COLO829 (cell line): ENCODE results near the gene MARF1.
"Not testable (repeated sequence)": the region's sequence is repeated elsewhere in the genome, so short reads cannot be mapped to it uniquely, and the experiment has no call there.

Experiments
- DNase-seq: peaks from one replicate; pipeline ENCODE4 v3.0.0; 2012; ENCODE audit warnings: low spot score

MARF1 gene

DNA sequence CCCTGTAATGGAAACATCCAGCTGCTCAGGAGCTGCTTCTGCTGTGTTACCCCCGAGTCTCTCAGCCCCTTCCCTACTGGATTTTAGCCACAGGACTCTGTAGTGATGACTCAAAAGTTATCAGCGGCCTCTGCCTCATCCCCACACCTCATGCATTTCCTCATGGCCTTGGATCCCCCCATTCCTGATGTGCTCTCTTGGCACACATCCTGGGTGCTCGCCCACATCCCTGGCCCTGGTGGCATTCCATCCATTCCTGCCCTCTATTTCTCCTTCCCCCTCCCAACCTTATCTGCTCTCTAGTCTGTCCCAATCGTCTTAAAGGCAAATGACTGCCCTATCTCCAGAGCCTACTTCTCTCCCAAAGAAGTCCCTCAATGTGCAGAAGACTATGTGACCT lies 24.6 kb downstream of the MARF1 start:
- DNase-seq = no peak

DNA sequence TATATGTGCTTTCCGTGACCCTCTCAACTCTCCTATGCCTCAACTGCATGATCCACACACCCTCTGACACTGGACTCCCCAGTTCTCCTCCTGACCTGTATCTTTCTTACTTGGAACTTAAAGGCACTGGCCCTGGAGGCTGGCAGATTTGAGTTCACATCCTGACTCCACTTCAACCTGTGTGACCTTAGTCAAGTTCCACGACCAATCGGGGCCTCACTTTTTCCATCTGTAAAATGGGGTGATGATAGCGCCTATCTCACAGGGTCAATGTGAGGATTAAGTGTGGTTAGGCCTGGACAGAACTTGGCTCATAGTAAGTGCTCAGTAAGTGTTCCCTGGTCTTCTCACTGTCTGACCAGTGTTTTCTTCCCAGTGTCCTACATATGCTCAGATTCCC lies 25.1 kb downstream of the MARF1 start:
- no peak for DNase-seq

DNA sequence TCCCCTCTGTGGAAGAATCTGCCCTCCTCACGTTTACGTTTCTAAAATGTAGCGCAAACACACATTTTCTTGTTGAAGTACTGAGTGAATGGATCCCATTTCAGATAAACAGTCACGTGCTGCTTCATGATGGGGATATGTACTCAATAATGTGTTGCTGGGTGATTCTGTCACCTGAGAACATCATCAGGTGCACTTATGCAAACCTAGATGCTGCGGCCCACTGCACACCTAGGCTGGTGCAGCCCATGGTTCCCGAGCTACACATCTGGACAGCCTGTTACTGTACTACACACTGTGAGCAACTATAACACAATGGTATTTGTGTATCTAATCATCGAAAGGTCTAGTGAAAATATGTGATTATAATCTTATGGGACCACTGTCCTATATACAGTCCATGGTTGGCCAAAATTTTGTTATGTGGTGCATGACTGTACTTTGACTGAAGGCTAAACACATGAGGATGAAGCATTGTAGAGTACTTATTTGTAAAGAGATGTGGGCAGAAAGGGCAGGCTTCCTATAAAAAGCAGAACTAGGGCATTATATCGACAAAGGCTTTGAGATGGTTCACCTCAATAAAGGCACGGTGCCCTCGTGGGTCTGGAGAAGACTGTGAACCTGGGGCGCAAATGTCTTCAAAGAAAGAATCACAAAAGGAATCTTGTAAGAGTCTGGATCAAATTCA lies 26.3 kb downstream of the MARF1 start:
- DNase-seq = no peak

DNA sequence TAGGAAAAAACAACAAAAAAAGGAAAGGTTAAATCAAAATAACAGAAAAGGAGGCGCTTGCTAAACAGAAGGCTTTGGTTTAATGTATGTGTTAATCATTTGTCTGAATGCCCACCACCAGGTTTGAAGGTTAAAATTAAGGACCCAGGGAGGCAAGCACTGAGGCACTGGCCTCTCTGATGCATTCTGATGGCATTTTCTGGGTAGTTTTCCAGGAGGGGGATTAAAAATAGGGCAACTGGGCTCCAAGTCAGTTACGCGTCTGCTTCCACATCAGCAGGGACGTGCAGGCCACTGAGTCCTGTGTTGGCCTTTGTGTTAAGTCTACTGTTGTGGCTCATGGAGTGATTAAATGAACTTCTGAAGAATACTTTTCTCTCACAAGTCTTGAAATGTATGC lies 26.9 kb downstream of the MARF1 start:
- no peak for DNase-seq

DNA sequence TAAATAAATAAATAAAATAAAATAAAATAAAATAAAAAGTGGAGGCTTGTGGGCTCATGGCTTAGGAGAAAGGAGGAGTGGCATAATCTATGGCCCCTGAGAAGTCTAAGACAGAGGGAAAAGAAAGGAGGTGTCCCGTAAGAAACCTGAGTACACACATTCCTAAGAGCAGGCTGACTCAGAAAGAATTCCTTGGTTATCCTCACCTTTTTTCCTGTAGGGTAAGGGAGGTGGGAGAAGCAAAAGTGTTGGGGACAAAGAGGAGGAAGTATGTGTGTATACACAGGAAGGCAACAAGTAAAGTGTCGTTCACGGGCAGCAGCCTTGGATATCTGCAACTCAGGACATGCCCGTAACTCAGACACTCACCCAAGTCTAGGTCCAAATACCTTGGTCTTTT lies 29.3 kb downstream of the MARF1 start:
- no peak for DNase-seq

DNA sequence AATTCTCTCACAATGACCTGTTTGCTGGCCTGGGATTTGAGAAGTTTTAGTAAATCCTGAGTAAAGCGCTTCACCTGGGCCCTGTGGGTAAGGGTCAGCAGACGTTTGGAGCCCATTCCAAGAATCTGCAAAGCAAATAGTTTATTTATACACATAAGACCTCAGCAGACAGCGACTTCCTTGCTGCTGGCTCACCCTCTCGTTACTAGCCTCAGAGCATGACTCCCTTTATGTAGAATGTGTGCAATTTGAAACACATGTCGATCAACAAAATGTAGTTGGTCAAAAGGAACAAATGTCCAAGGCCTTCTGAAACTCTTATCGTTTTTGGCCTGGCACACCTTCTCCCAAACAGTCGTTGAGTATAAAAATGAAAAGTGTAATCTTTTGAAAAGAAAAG lies 31.3 kb downstream of the MARF1 start:
- DNase-seq = no peak

DNA sequence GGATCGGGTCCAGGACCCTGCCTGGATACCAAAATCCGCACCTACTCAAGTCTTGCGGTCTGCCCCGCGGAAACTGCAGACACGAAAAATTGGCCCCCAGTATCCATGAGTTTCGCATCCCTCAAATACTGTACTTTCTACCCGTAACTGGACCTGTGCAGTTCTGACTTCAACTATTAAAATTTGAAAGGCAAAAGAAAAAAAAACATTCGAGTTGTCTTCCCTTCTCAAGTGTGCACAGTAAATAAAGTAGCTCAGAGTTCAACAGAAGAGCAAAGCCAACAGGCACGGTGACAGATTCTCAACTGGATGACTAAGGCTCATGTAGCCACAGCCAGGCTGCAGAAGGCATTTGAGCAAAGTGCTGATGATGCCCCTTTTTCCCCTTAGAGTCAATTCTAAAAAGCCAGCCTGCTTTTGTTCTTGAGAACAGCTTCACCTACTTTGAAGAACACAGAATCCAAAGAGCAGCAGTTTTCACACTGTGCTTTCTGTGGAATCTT lies 32.5 kb downstream of the MARF1 start:
- DNase-seq = no peak

DNA sequence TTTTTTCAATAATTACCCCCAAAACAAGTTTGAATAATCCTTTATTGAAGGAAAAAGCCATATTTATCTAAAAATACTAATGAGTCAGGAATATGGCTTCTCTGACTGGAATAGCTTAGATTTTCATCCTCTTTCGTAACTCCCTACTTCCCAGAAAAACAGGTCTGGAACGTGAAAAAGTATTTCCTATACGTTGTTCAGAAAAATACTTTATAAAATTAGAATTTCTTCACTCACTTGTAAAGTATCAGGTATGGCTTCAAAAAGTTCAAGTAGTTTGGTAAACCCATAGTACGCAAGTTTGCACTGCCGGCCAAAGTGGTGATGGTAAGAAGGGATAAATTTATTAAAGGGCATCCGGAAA lies 33.7 kb downstream of the MARF1 start:
- no peak for DNase-seq

DNA sequence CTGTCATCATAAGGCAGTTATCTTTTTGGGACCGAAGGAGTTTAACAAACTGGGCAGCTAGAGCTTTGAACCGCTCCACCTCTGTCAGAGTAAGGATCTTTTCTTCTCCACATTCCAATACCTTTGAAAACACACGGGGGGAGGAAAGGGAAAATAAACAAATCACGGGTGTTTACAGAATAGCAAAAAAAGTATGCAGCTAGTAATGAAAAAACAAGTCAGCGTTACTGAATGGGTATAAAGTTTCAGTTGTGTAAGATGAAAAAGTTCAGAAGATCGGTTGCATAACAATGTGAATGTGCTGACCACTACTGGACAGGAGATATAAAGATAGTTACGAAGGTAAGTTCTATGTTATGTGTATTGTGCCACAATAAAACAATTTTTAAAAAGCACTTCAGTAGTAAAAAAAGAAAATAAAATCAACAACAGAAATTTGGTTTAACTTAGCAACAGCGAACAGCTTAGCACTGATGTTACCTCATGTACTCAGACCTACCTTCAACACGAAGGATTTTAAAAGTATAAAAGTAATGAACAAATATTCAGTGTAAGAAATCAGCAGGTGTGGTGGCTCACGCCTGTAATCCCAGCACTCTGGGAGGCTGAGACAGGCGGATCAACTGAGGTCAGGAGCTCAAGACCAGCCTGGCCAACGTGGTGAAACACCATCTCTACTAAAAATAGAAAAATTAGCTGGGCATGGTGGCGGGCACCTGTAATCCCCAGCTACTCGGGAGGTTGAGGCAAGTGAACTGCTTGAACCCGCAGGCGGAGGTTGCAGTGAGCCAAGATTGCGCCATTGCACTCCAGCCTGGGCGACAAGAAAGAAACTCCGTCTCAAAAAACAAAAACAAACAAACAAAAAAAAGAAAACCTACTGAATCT lies 34.3 kb downstream of the MARF1 start:
- no peak for DNase-seq

DNA sequence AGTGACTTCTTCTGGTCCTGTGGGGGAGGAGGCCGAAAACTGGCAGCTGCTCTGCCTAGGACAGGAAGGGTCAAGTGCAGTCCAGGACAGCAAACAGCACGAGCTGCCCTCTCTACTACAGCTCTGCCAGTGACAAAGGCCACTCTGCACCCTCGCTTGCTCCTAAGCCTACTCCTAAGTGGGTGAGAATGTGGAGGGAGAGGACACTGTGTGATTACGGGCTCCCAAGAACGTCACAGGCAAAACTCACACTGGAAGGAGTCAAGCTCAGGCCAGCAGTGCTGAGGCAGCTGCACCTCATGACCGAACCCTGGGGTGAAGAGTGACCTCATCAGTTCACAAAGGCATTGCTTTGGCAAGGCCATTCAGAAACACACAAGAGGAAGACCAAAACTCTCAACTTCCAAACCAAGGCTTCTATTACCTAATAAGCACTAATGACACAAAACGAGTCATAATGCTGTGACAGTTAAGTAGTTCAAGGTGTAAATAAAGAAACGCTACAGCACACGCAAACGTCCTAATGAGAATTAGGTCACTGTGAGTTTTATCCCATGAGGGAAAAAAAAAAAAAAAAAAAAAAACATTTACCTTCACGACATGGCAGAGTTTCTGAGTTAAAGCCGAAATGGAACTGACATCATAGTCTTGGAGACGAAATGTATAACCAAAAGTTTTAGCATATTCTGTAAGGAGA lies 35.1 kb downstream of the MARF1 start:
- no peak for DNase-seq

DNA sequence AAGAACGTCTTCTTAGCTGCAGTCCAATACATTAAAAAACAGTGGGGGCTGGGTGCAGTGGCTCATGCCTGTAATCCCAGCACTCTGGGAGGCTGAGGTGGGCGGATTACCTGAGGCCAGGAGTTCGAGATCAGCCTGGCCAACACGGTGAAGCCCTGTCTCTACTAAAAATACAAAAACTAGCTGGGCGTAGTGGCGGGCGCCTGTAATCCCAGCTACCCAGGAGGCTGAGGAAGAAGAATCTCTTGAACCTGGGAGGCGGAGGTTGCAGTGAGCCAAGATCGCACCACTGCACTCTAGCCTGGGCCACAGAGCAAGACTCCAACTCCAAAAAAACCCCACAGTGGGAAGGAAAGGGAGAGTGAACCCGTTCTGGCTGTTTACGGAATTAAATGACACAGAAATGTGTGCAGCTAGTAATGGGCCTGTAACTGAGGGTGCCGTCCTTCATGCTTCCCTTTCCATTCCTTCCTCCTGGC lies 35.7 kb downstream of the MARF1 start:
- DNase-seq = not testable (repeated sequence)

DNA sequence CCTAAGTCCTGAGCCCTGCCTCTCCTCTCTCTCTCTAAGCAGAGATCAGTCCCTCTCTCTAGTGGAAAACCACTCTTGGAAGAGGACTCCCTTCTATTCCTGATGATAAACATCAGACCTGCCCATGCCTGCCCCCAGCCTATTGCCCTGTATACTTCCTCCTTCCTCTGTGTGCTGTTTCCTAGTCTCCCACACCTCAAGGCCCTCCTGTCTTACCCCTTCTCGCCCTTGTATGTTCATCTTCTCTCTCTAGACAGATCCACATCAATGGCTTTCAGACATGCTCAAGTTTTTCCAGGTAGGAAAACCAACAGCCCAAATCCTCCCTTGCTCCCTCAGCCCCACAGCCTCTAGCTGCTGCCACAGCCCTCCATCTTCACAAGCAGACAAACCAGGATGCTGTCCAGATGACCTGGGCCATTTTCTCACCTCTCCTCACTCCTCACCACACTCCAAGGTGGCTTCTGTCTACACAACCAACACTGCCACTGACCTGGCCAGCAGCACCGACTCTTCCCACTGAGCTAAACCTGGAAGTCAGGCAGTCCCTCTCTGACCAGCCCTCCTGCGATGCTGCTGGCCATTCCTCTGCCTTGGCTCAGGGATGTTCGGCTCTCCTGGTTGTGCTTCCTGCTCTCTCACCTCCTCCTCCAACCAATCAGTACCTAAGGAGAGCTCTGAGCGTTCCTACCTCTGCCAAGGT lies 36.3 kb downstream of the MARF1 start:
- DNase-seq = no peak

DNA sequence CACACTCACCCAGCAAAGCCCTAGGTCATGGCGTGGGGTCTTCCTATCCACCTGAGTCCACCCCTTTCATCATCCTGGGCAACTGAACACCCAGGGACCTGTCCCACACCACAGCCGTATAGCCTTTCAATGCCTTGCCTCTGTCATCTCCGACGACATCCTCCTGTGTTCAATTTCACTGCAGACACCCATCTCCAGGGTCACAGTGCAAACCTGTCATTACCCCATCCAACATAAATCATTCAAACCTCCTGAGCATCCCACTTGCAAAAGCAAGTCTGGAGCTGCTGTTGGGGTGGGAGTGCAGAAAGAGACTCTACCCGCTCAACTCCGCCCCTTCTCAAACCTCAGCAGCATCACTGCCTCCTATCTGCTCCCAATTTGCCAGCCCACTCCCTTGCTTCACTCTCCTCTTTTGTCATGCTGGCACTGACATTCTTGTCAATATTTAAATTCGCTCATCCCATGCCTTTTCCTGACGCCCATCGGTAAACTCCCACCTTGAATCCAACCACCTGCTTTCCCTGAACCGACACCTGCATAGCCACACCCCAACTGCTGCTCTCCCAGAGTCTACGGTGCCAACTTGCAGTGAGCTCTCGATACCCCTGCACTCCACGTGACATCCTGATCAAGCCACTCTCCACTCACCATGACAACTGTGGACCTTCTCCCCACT lies 37.0 kb downstream of the MARF1 start:
- DNase-seq = no peak

DNA sequence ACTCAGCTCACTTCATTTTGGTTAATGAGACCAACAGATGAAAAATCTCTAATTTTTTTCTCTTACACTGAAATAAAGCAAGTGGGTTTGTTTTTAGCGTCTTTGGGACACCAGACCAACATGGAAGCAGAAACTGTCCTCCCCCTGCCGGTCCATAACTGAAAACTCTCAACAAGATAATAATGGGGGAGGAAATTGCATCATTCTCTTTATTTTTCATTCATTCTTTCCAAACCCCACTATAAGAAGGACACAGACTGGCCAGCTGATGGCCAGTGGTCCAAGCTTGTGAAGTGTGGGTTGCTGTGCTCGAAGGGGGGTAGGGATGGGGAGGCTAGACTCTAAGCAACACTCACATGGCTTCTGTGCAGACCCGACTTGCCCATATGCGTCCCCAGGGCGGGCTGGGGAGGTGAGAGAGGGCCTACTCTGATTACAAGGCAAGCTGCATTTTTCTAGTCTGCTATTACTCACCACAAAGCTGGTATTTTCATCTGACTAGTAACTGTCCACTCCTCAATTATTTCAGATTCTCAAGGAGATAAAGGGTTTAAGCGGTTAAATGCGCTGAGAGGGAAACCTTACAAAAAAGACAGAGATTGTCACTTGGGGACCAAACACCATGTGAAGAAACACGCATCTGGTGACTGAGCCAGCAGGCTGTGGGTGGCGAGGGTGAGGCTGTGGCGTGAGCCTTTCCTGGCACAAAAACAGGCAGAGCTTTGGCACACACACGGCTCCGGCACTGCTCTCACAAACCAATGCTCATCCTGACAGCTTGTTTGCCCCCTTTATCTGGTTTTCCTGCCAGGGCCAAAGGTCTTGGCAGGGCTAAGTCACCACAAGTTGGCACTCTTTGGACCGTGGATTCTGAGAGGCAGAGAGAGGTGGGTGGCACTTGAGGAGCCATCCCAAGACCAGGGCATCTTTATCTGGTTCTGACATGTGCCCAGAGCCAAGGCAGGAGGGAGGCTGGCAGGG lies 38.2 kb downstream of the MARF1 start:
- no peak for DNase-seq

DNA sequence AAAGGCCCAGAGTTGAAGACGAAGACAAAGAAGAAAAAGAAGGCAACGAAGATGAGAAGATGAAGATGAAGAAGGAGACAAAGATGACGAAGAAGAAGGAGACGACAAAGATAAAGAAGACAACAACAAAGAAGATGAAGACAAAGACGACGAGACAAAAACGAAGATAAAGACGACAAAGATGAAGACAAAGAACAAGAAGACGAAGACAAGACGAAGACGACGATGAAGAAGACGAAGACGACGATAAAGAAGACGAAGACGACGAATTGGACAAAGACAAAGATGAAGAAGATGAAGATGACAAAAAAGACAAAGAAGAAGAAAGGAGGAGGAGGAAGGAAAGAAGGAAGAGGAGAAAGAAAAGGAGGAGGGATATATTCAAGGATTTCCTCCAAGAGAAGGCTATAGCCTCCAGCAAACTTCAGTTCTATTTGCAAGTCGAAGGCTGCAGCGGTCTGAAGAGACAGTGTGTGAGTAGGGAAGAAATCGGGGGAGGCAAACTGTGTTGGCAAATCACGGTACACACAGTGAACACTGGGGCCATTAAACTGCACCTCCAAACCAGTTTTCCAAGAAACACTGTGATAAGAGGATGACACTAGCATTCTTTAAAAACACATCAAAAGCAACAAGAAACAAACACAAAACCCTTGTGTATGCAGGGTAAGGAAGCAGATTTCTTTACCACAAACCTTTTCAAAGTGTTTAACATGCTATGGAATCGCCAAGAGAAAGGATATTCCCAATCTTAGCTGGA lies 40.5 kb downstream of the MARF1 start:
- no peak for DNase-seq

DNA sequence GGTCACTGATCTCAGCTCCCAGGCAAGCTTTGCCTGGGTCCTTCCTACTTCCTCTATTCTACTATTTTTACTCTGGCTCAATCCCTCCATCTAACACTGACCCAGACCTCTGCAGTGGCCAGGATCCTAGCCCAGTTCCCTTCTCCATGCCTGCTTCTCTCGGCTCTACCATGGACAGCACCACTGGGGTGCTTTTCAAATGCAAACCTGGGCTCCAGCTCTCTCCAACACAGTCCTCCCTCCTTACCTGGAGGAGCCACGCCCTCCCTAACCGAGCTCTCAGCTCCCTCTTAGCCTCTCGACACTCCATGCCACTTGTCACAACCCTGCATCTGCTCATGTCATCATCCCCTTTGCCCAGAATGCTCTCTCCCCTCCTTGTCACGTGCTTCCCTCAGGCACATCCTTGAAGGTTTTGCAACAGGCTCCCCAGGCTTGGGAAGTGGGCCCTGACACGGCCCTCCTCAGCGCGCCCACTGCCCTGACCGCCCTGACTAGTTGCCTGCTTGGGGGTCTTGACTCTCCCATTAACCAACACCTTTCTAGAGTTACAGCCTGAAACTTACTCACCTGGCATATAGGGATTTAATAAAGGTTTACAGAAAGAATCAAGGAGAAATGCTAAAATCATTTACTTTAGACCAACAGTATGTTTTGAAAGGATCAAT lies 41.6 kb downstream of the MARF1 start:
- DNase-seq = no peak

DNA sequence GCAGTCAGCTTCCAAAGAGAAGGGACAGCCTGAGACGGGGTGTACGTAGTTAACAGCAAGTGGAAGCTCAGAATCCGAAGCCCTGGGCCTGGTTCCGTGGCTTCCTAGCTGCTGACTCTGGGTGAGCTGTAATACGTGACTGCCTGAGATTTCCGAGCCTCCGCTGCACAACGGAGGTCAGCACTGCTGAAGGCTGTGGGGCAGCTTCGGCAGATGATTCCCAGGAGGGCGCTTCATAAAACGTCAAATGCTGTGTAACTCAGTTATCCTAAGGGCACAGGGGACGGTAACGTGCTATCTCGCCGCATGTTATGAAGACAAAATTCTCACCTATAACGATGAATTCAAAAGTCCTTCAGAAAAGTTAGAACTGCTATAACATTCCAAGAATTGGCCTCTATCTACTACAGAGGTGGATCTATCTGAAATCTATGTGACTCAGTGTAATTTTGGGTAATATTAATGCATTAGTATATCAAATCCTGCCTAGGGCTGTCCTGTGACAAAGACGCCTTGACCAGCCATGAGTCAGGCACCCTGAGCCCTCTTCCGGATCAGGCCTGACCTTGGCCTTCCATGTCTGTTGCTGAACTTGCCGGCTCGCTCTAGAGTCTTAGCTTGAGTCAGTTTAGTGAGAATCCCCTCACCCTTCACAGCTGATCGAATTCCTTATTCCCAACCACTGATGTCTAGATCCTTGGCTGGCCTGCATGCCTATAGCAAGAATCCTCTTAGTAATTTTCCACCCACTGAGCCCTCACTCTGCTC lies 43.5 kb downstream of the MARF1 start:
- DNase-seq = peak; percentile 71

DNA sequence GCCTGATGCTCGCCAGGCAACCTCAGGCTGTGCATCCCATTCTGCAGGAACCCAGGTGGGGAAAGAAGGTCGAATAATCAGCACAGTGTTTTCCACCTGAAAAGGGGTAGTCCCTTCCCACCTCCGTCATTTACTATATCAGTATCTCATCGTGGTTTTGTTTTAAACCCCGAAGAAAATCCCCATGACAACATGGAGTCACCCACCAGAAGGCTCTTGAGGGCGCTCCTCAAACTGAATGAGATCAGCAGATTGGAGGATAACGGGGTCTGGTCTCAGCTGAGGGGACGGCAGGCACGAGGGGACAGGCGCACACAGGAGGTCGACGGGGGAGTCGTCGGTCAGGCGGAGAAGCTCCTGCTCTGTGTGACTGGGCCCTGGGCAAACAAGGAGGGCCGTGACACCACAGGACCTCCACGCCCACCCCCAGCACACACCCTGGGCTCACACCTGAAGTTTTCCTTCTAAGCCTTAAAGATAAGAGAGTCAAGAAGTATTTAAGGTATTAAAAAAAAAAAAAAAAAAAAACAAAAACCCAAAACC lies 44.2 kb downstream of the MARF1 start:
- no peak for DNase-seq
